Activated naive CD8-positive, alpha-beta T cell treated with anti-CD3 and anti-CD28 coated beads, Interleukin-2, amount 50 U/mL, for 24 hours (primary cell): ENCODE data around the gene FGF19.
"Not testable (repeated sequence)": the region's sequence is repeated elsewhere in the genome, so short reads cannot be mapped to it uniquely, and the experiment has no call there.

Experiments
- ATAC-seq: fragments of 150-1000 bp; cut with Tn5 transposase; one replicate; pipeline ENCODE4 v1.10.0; 2021
- DNase-seq: peaks from one replicate; pipeline ENCODE4 v3.0.0; 2021
- H3K27ac Mint-ChIP-seq: one replicate; pipeline ENCODE4 v1.8.0; 2021; ENCODE audit warnings: mild to moderate bottlenecking, mixed read lengths
- H3K27me3 Mint-ChIP-seq: one replicate; pipeline ENCODE4 v1.8.0; 2021; ENCODE audit warnings: mixed read lengths
- H3K36me3 Mint-ChIP-seq: one replicate; pipeline ENCODE4 v1.8.0; 2021; ENCODE audit warnings: low read depth, mixed read lengths
- H3K4me1 Mint-ChIP-seq: one replicate; pipeline ENCODE4 v1.8.0; 2021; ENCODE audit warnings: mixed read lengths
- H3K4me3 Mint-ChIP-seq: one replicate; pipeline ENCODE4 v1.8.0; 2021; ENCODE audit warnings: mild to moderate bottlenecking, moderate library complexity, mixed read lengths
- H3K9me3 Mint-ChIP-seq: one replicate; pipeline ENCODE4 v1.8.0; 2021; ENCODE audit warnings: mixed read lengths

Gene FGF19

DNA sequence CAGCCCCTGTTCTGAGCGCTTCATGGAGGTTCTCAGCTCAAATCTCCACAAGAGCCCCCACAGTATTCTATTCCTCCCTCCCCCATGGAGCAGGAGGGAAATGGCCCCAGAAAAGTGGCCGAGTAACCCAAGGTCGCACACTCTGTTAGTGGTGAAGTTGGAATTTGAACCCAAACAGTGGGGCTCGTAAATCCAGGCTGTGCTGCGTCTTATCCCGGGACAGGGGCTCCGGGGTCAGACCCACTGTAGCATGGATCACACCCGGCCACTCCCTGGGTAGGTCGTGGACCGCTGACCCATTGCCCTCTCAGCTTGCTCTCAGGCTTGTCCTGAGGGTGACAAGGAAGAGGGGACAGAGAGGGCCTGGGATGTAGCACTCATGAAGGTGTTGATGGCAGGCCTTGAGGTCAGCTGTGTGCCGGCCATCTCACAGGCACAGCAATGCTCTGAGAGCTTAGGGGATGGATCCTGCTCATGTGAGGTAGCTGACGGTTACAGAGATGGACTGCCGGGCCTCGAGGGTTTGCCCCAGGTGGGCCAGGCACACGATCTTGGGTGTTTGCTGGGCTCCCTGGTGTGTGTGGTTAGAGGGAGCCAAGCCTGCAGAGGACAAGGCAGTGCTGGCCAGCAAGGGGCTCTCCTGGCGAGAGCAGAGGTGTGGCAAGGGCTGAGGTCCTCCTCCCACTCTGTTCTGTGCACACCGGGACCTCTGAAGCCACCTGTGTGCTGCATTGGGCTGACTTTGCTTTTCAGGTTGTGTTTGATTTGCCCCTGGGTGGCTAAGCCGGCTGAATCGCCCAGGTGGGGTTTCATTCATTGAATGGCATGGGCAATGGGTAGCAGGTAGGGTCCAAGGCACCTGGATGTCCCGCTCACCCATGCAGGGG, 2.3 kb upstream of the FGF19 start:
- no peak for DNase-seq
- peaks cover 47% of the 10 kb centered on the region for H3K27me3 Mint-ChIP-seq
- H3K4me3 Mint-ChIP-seq = no peak overlapping the region
- H3K4me1 Mint-ChIP-seq = peaks cover 7% of the 10 kb centered on the region
- no peak overlapping the region for H3K27ac Mint-ChIP-seq
- H3K36me3 Mint-ChIP-seq = no peaks in the 10 kb centered on the region
- no peaks in the 10 kb centered on the region for H3K9me3 Mint-ChIP-seq
- no peak for ATAC-seq

DNA sequence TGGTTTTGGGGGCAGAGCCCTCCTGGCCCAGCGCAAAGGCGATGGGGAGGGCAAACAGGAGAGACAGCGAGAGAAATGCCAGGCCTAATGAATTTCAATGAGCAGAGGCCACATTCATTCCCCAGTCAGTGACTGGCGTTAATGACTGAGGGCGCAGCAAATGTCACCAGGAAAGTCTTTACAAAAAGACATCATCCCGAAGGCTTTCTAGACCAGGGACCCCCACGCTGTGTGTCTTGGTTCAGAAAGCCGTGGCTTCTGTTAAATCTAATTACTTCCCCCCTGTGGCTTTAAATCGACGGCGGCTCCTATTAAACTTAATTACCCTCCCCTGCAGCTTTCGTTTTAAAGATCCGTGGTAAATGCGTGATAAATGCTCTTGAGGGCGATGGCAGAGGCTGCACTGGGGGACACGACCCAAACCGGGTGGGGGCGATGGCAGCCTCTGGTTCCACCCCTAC, 1.6 kb upstream of the FGF19 start:
- Mint-ChIP-seq H3K9me3 (no peaks in the 10 kb centered on the region), H3K27ac (no peak overlapping the region), H3K4me1 (peaks cover 7% of the 10 kb centered on the region), H3K27me3 (peaks cover 53% of the 10 kb centered on the region), H3K4me3 (no peak overlapping the region), H3K36me3 (no peaks in the 10 kb centered on the region)
- no peak for DNase-seq
- no peak for ATAC-seq

DNA sequence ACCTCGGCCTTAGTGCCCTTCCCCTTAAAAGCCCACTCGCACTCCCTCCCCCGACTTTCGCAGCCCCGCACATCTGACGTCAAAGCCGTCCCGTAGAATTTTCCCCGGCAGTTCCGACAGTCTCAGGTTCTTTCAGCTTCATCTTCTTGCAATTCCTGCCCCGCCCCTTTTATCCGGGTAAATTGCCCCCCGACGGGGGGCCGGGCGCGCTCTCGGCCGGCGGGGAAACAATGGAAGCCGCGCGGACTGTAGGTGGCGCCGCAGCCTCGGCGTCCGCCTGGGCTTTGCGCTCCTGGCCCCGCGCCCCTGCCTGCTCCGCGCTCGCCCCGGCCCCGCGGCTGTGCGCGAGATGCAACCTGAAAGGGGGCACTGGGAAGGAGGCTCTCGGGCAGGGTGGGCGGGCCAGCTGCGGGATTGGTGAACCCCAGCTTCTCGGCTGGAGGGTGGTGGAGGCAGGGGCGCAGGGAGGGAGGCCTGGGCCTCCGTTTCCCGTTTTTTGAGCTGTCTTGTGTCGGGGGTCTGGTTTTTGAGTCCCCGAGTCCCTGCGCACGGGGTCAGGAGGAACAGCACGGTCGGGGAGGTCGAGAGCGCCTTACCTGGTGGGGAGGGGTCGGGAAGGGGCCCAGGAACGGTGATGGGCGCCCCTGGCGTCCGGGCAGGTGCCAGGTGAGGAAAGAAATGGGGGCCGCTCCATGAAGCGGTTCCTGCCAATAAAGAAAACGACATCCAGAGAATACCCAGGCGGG, 859 bp upstream of the FGF19 start:
- Mint-ChIP-seq H3K27me3 (peaks cover 58% of the 10 kb centered on the region), H3K9me3 (no peaks in the 10 kb centered on the region), H3K36me3 (no peaks in the 10 kb centered on the region), H3K27ac (no peak overlapping the region), H3K4me3 (no peak overlapping the region), H3K4me1 (peaks cover 7% of the 10 kb centered on the region)
- peak; percentile 32 for DNase-seq
- no peak for ATAC-seq

DNA sequence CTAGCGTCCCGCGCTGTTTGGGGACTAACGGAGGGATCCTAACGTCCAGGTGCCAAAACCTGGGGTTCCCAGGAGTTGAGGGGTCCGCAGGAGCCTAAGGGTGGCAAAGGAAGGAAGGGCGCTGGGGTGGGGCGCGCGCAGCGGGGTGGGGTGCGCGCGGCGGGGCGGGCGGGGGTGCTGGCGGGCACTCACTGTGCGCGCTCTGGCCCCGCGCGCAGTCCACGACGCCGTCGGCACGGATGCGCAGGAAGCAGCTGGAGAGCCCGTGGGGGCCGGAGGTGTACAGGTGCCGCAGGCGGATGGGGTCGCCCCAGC, 412 bp downstream of the FGF19 start:
- no peak for DNase-seq
- Mint-ChIP-seq H3K4me1 (peaks cover 7% of the 10 kb centered on the region), H3K27me3 (peaks cover 66% of the 10 kb centered on the region), H3K9me3 (no peaks in the 10 kb centered on the region), H3K27ac (no peak overlapping the region), H3K36me3 (no peaks in the 10 kb centered on the region), H3K4me3 (no peak overlapping the region)
- ATAC-seq = no peak

DNA sequence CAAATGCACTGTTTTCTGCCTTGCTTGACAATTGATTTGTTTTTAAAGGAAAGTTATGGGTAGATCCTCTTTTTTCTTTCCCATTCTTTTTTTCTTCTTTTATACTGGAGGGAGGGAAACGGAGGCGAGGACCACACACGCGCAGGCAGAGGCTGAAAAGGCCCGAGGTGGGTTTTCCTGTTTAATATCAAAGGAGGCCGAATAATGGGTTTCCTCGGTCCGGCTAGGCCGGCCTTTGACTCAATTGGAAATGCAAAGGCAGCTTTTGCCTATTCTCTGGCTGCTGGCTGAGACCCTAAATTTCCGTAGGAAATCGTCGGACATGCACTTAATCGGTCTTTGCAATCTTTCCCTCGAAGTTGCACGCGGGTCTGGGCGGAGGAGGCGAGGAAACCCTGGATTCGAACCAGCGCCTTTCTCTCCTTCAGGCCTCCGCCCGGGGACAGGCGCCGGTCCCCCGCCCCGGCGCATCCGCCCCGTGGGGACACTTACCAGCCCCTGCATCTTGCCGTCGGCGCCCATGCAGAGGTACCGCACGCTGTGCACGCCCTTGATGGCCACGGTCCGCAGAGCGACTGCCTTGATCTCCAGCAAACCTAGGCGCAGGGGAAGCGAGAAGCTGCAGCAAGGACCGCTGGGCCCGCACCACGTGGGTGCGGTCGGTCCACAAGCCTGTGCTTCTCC, 911 bp downstream of the FGF19 start:
- H3K4me1 Mint-ChIP-seq = peaks cover 7% of the 10 kb centered on the region
- ATAC-seq = no peak
- no peaks in the 10 kb centered on the region for H3K9me3 Mint-ChIP-seq
- peaks cover 70% of the 10 kb centered on the region for H3K27me3 Mint-ChIP-seq
- no peak overlapping the region for H3K27ac Mint-ChIP-seq
- no peaks in the 10 kb centered on the region for H3K36me3 Mint-ChIP-seq
- no peak for DNase-seq
- H3K4me3 Mint-ChIP-seq = no peak overlapping the region

DNA sequence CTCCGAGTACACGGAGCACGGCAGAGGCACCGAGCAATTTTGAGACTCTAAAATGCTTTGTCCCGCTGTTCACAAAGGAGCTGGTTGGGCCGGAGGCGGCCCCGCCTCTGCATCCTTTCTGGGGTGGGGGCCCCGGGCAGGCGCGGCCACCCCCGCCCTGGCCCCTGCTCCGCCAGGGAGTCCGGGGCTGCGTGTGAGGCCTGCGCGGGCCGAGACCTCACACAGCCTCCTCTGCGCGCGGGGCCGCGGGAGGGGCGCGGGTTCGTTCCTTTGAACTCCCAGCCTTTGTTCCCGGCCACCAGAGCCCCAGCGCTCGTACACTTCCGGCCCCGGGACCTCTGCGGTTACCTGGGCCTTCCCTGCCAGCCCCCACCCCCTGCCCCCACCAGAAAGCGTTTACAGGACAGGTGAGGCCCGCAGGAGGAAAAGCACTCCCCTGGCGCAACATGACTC, 1.6 kb downstream of the FGF19 start:
- Mint-ChIP-seq H3K4me1 (peaks cover 7% of the 10 kb centered on the region), H3K4me3 (no peak overlapping the region), H3K27me3 (peaks cover 68% of the 10 kb centered on the region), H3K9me3 (no peaks in the 10 kb centered on the region), H3K27ac (no peak overlapping the region), H3K36me3 (no peaks in the 10 kb centered on the region)
- ATAC-seq = no peak
- no peak for DNase-seq

DNA sequence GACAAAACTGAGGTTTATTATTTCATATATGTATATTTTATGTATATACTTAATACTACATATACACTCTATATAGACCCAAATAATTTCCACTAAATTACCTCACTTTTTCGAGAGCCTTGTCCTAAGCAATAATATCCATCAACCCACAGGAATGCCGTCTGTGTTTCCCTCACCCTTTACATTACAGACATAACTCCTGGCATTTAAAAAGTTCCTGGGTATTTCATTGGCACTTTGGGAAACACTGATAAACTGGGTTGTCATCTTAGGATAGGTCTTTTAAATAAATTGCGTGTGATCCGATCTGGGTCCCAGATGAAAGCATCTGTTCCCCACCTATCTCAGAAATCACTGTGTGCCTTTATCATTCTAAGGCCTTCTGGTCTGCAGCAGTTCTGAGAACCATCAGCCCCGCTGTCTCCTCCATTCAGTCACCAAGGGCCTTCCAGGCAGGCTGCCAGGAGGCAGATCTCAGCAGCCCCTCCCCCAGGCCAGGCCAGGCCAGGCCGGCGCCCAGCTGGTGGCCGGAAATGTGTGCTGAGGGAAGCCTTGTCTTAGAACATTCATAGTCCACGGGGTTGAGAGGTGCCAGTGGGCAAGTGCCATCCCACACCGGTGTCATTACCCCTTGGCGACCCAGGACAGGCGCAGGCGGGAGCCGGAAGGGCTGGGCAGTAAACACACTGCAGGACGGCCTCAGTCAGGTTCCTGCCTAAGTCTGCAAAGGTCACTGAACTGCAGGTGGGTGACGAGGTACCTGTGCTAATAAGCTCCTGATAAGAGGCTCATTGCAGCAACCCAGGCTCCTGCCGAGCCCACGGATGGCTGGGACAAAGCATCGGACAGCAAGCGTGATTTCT, 3.3 kb downstream of the FGF19 start:
- DNase-seq (no peak), ATAC-seq (no peak)
- peaks cover 6% of the 10 kb centered on the region for H3K4me1 Mint-ChIP-seq
- H3K36me3 Mint-ChIP-seq = no peaks in the 10 kb centered on the region
- no peak overlapping the region for H3K4me3 Mint-ChIP-seq
- H3K27ac Mint-ChIP-seq = no peak overlapping the region
- no peaks in the 10 kb centered on the region for H3K9me3 Mint-ChIP-seq
- H3K27me3 Mint-ChIP-seq = peaks cover 65% of the 10 kb centered on the region

DNA sequence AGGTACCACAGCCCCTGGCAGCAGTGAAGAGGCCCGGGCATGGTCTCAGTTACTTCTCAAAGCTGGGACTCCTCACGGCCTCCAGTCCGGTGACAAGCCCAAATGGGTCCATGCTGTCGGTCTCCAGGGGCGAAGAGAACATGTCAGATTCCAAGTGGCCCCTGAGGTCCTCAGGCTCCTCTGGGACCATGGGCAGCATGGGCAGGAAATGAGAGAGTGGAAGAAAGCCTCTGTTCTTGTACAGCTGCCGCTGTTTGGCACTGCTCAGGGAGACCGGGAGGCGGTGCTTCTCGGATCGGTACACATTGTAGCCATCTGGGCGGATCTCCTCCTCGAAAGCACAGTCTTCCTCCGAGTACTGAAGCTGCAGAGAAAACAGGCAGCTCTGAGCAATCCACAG, 4.6 kb downstream of the FGF19 start:
- peaks cover 55% of the 10 kb centered on the region for H3K27me3 Mint-ChIP-seq
- peaks cover 3% of the 10 kb centered on the region for H3K4me1 Mint-ChIP-seq
- DNase-seq (no peak), ATAC-seq (no peak)
- H3K36me3 Mint-ChIP-seq = no peaks in the 10 kb centered on the region
- H3K27ac Mint-ChIP-seq = no peak overlapping the region
- no peak overlapping the region for H3K4me3 Mint-ChIP-seq
- no peaks in the 10 kb centered on the region for H3K9me3 Mint-ChIP-seq

DNA sequence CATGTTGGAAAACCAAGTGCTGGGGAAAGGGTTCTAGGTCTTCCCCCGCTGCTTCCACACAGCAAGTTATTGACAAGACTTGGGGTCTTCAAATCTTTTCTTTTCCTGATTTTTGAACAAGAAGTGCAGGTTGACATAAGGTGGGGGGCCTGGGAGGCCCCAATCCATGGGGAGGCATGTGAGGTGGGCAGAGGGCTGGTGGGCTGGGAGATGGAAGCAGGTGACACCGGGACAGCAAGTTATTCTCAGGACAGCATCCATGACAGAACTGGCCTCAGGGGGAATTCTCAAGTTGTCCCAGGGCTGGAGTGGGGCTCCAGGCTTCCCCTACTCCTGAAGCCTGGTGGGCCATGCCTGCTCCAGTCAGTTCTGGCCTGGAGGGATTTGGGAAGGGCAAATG, 5.5 kb downstream of the FGF19 start:
- Mint-ChIP-seq H3K27me3 (peaks cover 55% of the 10 kb centered on the region), H3K27ac (no peak overlapping the region), H3K9me3 (no peaks in the 10 kb centered on the region), H3K4me1 (peaks cover 3% of the 10 kb centered on the region), H3K4me3 (no peak overlapping the region), H3K36me3 (no peaks in the 10 kb centered on the region)
- no peak for ATAC-seq
- DNase-seq = no peak

DNA sequence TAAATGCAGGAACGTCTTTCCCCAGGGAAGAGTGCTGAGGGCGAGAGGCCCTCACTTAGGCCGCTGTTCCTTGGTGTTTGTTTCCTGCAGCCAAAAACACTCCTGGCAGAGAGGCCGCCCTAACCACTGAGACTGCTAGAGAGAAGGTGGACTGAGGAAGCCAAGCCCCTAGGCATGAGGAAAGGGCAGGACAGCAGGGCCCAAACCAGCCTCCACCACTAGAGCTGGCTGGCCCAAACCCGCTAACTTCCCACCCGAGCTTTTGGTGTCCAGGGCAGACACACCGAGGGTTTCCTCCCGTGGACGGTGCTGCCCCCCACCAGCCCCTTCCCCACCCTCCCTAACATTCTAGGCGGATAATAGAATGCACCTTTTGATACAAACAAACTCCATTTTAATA, 6.0 kb downstream of the FGF19 start:
- Mint-ChIP-seq H3K36me3 (no peaks in the 10 kb centered on the region), H3K27ac (no peak overlapping the region), H3K4me3 (no peak overlapping the region), H3K4me1 (peaks cover 2% of the 10 kb centered on the region), H3K9me3 (no peaks in the 10 kb centered on the region), H3K27me3 (peaks cover 52% of the 10 kb centered on the region)
- no peak for ATAC-seq
- no peak for DNase-seq

DNA sequence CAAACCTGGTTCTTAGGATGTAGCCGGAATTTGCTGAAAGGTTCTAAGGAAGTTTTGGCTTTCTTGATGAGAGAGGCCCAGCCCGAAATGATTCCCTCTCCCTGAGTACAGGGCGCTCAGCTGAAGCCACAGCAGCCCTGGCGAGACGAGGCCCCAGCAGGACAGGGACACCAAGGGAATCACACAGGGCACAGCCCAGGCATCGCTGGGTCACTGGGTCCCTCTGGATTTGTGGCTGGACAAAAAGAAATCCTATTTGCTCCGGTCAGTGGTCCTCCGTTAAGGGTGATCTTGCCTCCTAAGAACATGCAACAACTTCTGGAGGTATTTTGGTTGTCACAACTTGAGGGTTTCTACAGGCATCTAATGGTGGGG, 6.4 kb downstream of the FGF19 start:
- no peak overlapping the region for H3K4me3 Mint-ChIP-seq
- no peak overlapping the region for H3K27ac Mint-ChIP-seq
- no peaks in the 10 kb centered on the region for H3K9me3 Mint-ChIP-seq
- DNase-seq (no peak), ATAC-seq (no peak)
- H3K27me3 Mint-ChIP-seq = peaks cover 51% of the 10 kb centered on the region
- H3K36me3 Mint-ChIP-seq = no peaks in the 10 kb centered on the region
- no peaks in the 10 kb centered on the region for H3K4me1 Mint-ChIP-seq

DNA sequence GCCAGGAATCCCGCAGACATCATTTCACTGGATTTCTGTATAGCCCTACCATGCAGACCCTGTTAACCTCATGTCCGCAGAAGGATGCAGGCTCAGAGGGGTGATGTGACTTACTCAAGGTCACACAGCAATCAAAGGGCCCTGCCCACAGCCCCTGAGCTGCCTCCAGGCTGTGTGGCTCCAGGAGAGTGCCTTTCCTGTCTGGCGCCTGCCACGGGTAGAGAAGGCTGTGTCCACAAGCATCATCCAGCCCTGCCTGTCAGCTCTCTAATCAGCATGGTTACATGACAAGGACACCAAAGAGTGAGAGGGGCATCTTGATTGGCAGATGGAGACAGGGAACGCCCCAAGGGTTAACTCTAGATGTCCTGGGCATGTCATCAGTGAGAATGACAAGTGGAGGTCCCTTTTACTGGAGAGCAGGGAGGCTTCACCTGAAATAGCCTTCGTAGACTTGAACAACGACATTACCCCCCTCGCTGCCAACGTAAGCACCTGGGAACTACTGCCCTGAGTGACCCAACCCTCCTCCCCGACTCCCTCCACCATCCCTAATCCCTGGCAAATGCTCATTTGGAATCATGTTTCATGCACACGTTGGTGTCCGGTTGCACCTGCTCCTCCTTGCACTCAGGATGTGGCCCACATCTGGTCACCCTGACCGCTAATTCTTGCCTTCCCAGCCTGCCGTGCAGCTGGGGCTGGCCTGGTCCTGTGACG, 6.9 kb downstream of the FGF19 start:
- no peak overlapping the region for H3K4me3 Mint-ChIP-seq
- H3K9me3 Mint-ChIP-seq = no peaks in the 10 kb centered on the region
- ATAC-seq (no peak), DNase-seq (no peak)
- H3K4me1 Mint-ChIP-seq = no peaks in the 10 kb centered on the region
- H3K27ac Mint-ChIP-seq = no peak overlapping the region
- H3K36me3 Mint-ChIP-seq = no peaks in the 10 kb centered on the region
- peaks cover 52% of the 10 kb centered on the region for H3K27me3 Mint-ChIP-seq

DNA sequence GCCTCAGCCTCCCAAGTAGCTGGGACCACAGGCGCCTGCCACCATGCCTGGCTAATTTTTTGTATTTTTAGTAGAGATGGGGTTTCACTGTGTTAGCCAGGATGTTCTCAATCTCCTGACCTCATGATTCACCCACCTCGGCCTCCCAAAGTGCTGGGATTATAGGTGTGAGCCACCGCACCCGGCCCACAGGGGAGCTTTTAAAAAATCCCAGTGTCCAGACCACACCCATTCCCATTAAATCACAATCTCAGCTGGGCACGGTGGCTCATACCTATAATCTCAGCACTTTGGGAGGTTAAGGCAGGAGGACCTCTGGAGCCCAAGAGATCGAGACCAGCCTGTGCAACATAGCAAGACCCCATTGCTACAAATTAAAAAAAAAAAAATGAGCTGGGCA, 7.8 kb downstream of the FGF19 start:
- H3K9me3 Mint-ChIP-seq = not testable (repeated sequence)

DNA sequence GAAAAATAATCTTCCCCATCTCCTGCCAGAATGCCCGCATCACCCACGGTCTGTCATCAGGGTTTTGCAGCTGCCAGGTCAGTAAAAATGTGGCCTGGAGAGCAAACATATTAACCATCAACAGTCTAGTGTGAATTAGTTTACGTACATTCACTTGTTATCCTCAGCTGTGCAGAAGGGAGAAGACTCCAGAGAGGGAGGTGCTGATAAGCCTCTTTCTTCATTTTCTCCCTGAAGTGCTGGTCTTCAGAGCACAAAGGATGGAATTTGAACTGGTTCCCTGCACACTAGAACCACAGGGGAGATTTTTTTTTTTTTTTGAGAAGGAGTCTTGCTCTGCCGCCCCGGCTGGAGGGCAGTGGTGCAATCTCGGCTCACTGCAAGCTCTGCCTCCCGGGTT, 8.2 kb downstream of the FGF19 start:
- Mint-ChIP-seq H3K4me3 (no peak overlapping the region), H3K9me3 (no peaks in the 10 kb centered on the region), H3K27me3 (peaks cover 50% of the 10 kb centered on the region), H3K27ac (no peak overlapping the region), H3K4me1 (no peaks in the 10 kb centered on the region), H3K36me3 (no peaks in the 10 kb centered on the region)
- ATAC-seq (no peak), DNase-seq (no peak)

More for the DNA sequence above, 7.8 kb downstream of the FGF19 start:
- not testable (repeated sequence) for H3K4me1 Mint-ChIP-seq, ATAC-seq, DNase-seq, H3K4me3 Mint-ChIP-seq, H3K27ac Mint-ChIP-seq, H3K36me3 Mint-ChIP-seq
- peaks cover 51% of the 10 kb centered on the region for H3K27me3 Mint-ChIP-seq
